H1 (cell line): ENCODE measurements around the gene PDGFRA. TPM values are rescaled to one million over a fixed set of nuclear protein-coding genes. Genes with fewer than 3 reads are reported as not detected.

ENCODE experiments used
- CTCF ChIA-PET: fragments of 300-600 bp; sonication (Branson Sonifier 250); formaldehyde crosslinking; loops from one replicate; lab custom pipeline; 2021; ENCODE audit not compliant: partially characterized antibody; lab: Charles Lee
- POLR2A ChIA-PET: fragments of 300-600 bp; sonication (Branson Sonifier 250); formaldehyde crosslinking; loops from one replicate; lab custom pipeline; 2021; ENCODE audit warnings: inconsistent platforms; ENCODE audit not compliant: partially characterized antibody; lab: Charles Lee
- DNase-seq, 2 experiments: peaks; one replicate each; pipeline versions ENCODE4 v3.0.0 to v3.0.0-alpha.2; 2010 to 2022; ENCODE audit warnings: low spot score in 2 of 2, low read depth in 1 of 2, mixed read lengths in 1 of 2
- FAIRE-seq: peaks from 2 replicates; lab custom pipeline; 2011; peaks lifted over from hg19 to GRCh38; lab: Jason Lieb, UNC
- H2AFZ ChIP-seq: 2 replicates; pipeline ENCODE4 v1.8.1; 2012; ENCODE audit warnings: low read length, inconsistent platforms
- H2AK5ac ChIP-seq: 2 replicates; pipeline ENCODE4 v1.6.1; 2013; ENCODE audit warnings: low read depth, low read length
- H2BK120ac ChIP-seq: replicated peaks from 2 replicates; pipeline ENCODE3; 2013; ENCODE audit warnings: low read depth, low read length, inconsistent platforms
- H2BK12ac ChIP-seq: 2 replicates; pipeline ENCODE4 v1.6.1; 2013; ENCODE audit warnings: low read depth, low read length
- H2BK15ac ChIP-seq: 2 replicates; pipeline ENCODE4 v1.6.1; 2013; ENCODE audit warnings: low read length
- H2BK20ac ChIP-seq: 2 replicates; pipeline ENCODE4 v1.6.1; 2013; ENCODE audit warnings: low read length
- H2BK5ac ChIP-seq: 2 replicates; pipeline ENCODE4 v1.6.1; 2013; ENCODE audit warnings: low read depth, low read length
- H3K14ac ChIP-seq: 2 replicates; pipeline ENCODE4 v1.6.1; 2013; ENCODE audit warnings: inconsistent platforms; ENCODE audit not compliant: insufficient read length
- H3K18ac ChIP-seq: 2 replicates; pipeline ENCODE4 v1.6.1; 2013; ENCODE audit warnings: low read length; ENCODE audit errors: extremely low read depth
- H3K23ac ChIP-seq: 2 replicates; pipeline ENCODE4 v1.6.1; 2013; ENCODE audit warnings: inconsistent platforms; ENCODE audit not compliant: insufficient read length
- H3K23me2 ChIP-seq: 2 replicates; pipeline ENCODE4 v1.6.1; 2013; ENCODE audit warnings: low read depth, low read length
- H3K27ac ChIP-seq: 2 replicates; pipeline ENCODE4 v1.6.1; 2011; ENCODE audit warnings: low read depth, low read length, inconsistent platforms
- H3K27me3 ChIP-seq, 4 experiments: replicated peaks in 1 of 4; 1 replicate in 1 of 4; 2 replicates in 3 of 4; pipeline versions ENCODE4 v1.6.1 to v1.8.1; 2011 to 2013; ENCODE audit warnings: low read length in 3 of 4, mild to moderate bottlenecking in 3 of 4, inconsistent platforms in 2 of 4, mixed read lengths in 2 of 4, moderate library complexity in 1 of 4; ENCODE audit not compliant: control insufficient read depth in 3 of 4, insufficient read depth in 3 of 4; ENCODE audit errors: extremely low read depth in 1 of 4
- H3K36me3 ChIP-seq, 4 experiments: 2 replicates each; pipeline versions ENCODE4 v1.6.1 to v1.8.1; 2011 to 2013; ENCODE audit warnings: mild to moderate bottlenecking in 4 of 4, low read length in 3 of 4, moderate library complexity in 2 of 4, control low read depth in 1 of 4, inconsistent platforms in 1 of 4; ENCODE audit not compliant: insufficient read depth in 4 of 4, control insufficient read depth in 2 of 4
- H3K4ac ChIP-seq: replicated peaks from 2 replicates; pipeline ENCODE3; 2013; ENCODE audit warnings: low read length, low read depth, mixed read lengths, inconsistent platforms; ENCODE audit not compliant: insufficient read length
- H3K4me1 ChIP-seq, 4 experiments: replicated peaks in 1 of 4; 1 replicate in 1 of 4; 2 replicates in 3 of 4; pipeline versions ENCODE4 v1.6.1 to v1.8.1; 2011 to 2013; ENCODE audit warnings: low read length in 3 of 4, inconsistent platforms in 2 of 4, mixed read lengths in 1 of 4; ENCODE audit not compliant: insufficient read depth in 4 of 4, control insufficient read depth in 3 of 4
- H3K4me2 ChIP-seq, 2 experiments: 2 replicates each; pipeline versions ENCODE4 v1.6.1 to v1.8.1; 2011 to 2013; ENCODE audit warnings: low read depth in 2 of 2, low read length in 2 of 2, control low read depth in 1 of 2, inconsistent platforms in 1 of 2, mild to moderate bottlenecking in 1 of 2; ENCODE audit not compliant: insufficient read depth in 1 of 2
- H3K4me3 ChIP-seq, 4 experiments: fragments of 200-600, 300-600 bp in 1 of 4; sonication (generic), shearing (Covaris generic), sonication (Bioruptor Twin) in 1 of 4; 2 replicates each; pipeline versions ENCODE4 v1.5.1 to v1.8.1; 2011 to 2016; ENCODE audit warnings: low read length in 4 of 4, low read depth in 3 of 4, control low read depth in 2 of 4, inconsistent platforms in 2 of 4, mild to moderate bottlenecking in 2 of 4, mixed read lengths in 1 of 4, moderate library complexity in 1 of 4; ENCODE audit not compliant: insufficient read depth in 2 of 4; ENCODE audit errors: extremely low read depth in 1 of 4
- H3K56ac ChIP-seq: replicated peaks from 2 replicates; pipeline ENCODE3; 2013; ENCODE audit warnings: low read depth, mild to moderate bottlenecking, mixed read lengths, low read length, inconsistent platforms; ENCODE audit not compliant: insufficient read length
- H3K79me1 ChIP-seq: 2 replicates; pipeline ENCODE4 v1.6.1; 2013; ENCODE audit warnings: low read depth, low read length, control low read depth
- H3K79me2 ChIP-seq, 2 experiments: 2 replicates each; pipeline versions ENCODE4 v1.6.1 to v1.8.1; 2012 to 2013; ENCODE audit warnings: low read length in 2 of 2, mild to moderate bottlenecking in 2 of 2, inconsistent platforms in 1 of 2; ENCODE audit not compliant: insufficient read depth in 2 of 2, control insufficient read depth in 1 of 2
- H3K9ac ChIP-seq, 4 experiments: replicated peaks in 1 of 4; 1 replicate in 1 of 4; 2 replicates in 3 of 4; pipeline versions ENCODE4 v1.6.1 to v1.8.1; 2011 to 2013; ENCODE audit warnings: low read depth in 3 of 4, low read length in 3 of 4, control low read depth in 2 of 4, mild to moderate bottlenecking in 2 of 4, moderate library complexity in 2 of 4, inconsistent platforms in 1 of 4; ENCODE audit errors: extremely low read depth in 1 of 4
- H3K9me3 ChIP-seq, 2 experiments: 2 replicates each; pipeline versions ENCODE4 v1.6.1 to v1.8.1; 2012 to 2013; ENCODE audit warnings: mild to moderate bottlenecking in 2 of 2, moderate library complexity in 2 of 2, control low read depth in 1 of 2, inconsistent platforms in 1 of 2, low read depth in 1 of 2, low read length in 1 of 2, mixed read lengths in 1 of 2; ENCODE audit not compliant: insufficient read depth in 2 of 2
- H4K20me1 ChIP-seq, 2 experiments: replicated peaks in 1 of 2; 2 replicates each; pipeline versions ENCODE3 to v1.8.1; 2011 to 2013; ENCODE audit warnings: inconsistent platforms in 2 of 2, low read length in 2 of 2, mild to moderate bottlenecking in 1 of 2; ENCODE audit not compliant: insufficient read depth in 2 of 2, control insufficient read depth in 1 of 2
- H4K5ac ChIP-seq: 2 replicates; pipeline ENCODE4 v1.6.1; 2013; ENCODE audit warnings: low read length, low read depth, mixed read lengths, inconsistent platforms; ENCODE audit not compliant: insufficient read length
- H4K8ac ChIP-seq: 2 replicates; pipeline ENCODE4 v1.8.0; 2013; ENCODE audit warnings: mild to moderate bottlenecking, moderate library complexity, low read length, inconsistent platforms; ENCODE audit not compliant: insufficient read depth; ENCODE audit errors: extremely low read depth
- H4K91ac ChIP-seq: replicated peaks from 2 replicates; pipeline ENCODE3; 2013; ENCODE audit warnings: low read length, mixed read lengths, inconsistent platforms; ENCODE audit not compliant: insufficient read length
- BCL11A ChIP-seq, 2 experiments: IDR thresholded peaks; one replicate each; pipeline ENCODE4 v1.6.1; 2011; ENCODE audit warnings: low read depth in 2 of 2, low read length in 2 of 2, mild to moderate bottlenecking in 2 of 2
- CTBP2 ChIP-seq: IDR thresholded peaks from 2 replicates; pipeline ENCODE4 v1.7.0; 2011; ENCODE audit warnings: borderline replicate concordance, mild to moderate bottlenecking, moderate library complexity, mixed read lengths, low read length; ENCODE audit not compliant: insufficient read depth, insufficient read length
- GABPA ChIP-seq: IDR thresholded peaks from 2 replicates; pipeline ENCODE4 v1.6.1; 2011; ENCODE audit warnings: mild to moderate bottlenecking, low read length, moderate library complexity, borderline replicate concordance; ENCODE audit not compliant: insufficient read depth
- WGBS, 2 experiments: shearing (Covaris generic) in 1 of 2; methylation state at CpG; one replicate each; pipeline versions ENCODE4 v1.1.6 to v1.1.7; 2013 to 2015; ENCODE audit warnings: low lambda C conversion rate in 2 of 2, mixed read lengths in 2 of 2, inconsistent platforms in 1 of 2, low coverage in 1 of 2, missing lambda C conversion rate in 1 of 2; ENCODE audit not compliant: insufficient replicate concordance in 2 of 2, insufficient coverage in 1 of 2, insufficient read length in 1 of 2; ENCODE audit errors: extremely low coverage in 1 of 2, missing lambda C conversion rate in 1 of 2; 5-methylcytosine and 5-hydroxymethylcytosine counted together
- polyA plus RNA-seq, 7 experiments: library from polyadenylated mRNA; depleted of rRNA in 3 of 7; stranded (reverse) in 5 of 7; unstranded in 2 of 7; fragments of >200 nt in 5 of 7; fragments of 200-250 nt in 2 of 7; gene quantifications; 1 replicate in 5 of 7; 2 replicates in 1 of 7; 4 replicates in 1 of 7; pipeline versions ENCODE4 v1.2.1 to v1.2.3, GENCODE V29; 2011 to 2013; ENCODE audit warnings: missing spikeins in 2 of 7, mixed read lengths in 2 of 7
- total RNA-seq: library from RNA; stranded (reverse); fragmentation: NEBNext Ultra II Directional; extraction: Animal tissue kit (Norgen Biotek cat#: 25700); gene quantifications from 2 replicates; pipeline ENCODE4 v1.2.1, GENCODE V29; 2021
- TF ChIP-seq, protein P1 (sequence below), 3 experiments: IDR thresholded peaks; 1 replicate in 2 of 3; 2 replicates in 1 of 3; pipeline versions ENCODE4 v1.5.1 to v1.6.1; 2011; ENCODE audit warnings: low read length in 3 of 3, mild to moderate bottlenecking in 3 of 3, inconsistent platforms in 2 of 3, low read depth in 1 of 3, moderate library complexity in 1 of 3; ENCODE audit not compliant: insufficient read depth in 1 of 3; ENCODE audit errors: control extremely low read depth in 1 of 3

PDGFRA gene
- total and polyA plus RNA-seq, 2 of the 8 experiments (the other 6 are each of a cell fraction or from before 2014, with no cell fraction given) = 1.4 to 3.4 TPM

DNA sequence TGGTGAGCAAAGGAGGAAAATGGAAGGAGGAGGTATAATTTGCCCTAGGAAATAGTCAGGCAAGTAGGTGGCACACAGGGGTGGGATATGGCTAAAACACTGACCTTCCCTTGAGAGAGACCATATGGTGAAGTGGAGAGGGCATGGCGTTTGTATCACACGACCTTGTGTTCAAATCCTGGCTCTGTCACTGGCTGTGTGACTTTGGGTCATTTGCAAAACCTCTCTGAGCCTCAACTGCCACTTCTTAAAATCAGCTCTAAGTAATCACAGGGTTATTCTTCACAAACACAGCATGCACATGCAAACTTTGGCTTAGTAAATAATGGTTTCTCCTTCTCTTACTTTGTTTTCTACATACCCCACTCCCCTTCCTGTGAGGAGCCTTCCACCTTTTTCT lies 8.7 kb downstream of the PDGFRA start:
- H3K9me3 ChIP-seq = peaks cover 28 to 34% of the 10 kb centered on the region in 2 experiments
- ChIA-PET POLR2A (no interaction called here), CTCF (no interaction called here)
- H3K27me3 ChIP-seq = peaks cover 0 to 12% (median 9%) of the 10 kb centered on the region in 4 experiments; a peak in 5 of 7 replicates
- H3K9ac ChIP-seq = no peak overlapping the region
- no peak overlapping the region for H4K5ac ChIP-seq
- H4K8ac ChIP-seq = no peak overlapping the region
- 87% methylated on average over 2 of the region's 2 CpGs; no CpG with 5 or more reads in 1 of the 2 experiments for WGBS, 2 experiments
- DNase-seq (no peak), FAIRE-seq (no peak)
- H2BK12ac ChIP-seq = no peak overlapping the region
- H3K4me1 ChIP-seq = peaks cover 0 to 4% (median 0%) of the 10 kb centered on the region in 4 experiments; a peak in 2 of 7 replicates
- H3K56ac ChIP-seq = no peak overlapping the region
- no peak overlapping the region for H4K91ac ChIP-seq
- no peak overlapping the region for H3K4me2 ChIP-seq
- no peak overlapping the region for H3K4ac ChIP-seq
- H2AFZ ChIP-seq = no peak overlapping the region
- no peak overlapping the region for H2BK5ac ChIP-seq
- H3K23me2 ChIP-seq = peaks cover 9% of the 10 kb centered on the region; the same call in 1 of the 2 replicates
- no peak overlapping the region for H2AK5ac ChIP-seq
- no peak overlapping the region for H2BK20ac ChIP-seq
- no peaks in the 10 kb centered on the region for H3K79me1 ChIP-seq
- no peak overlapping the region for H3K4me3 ChIP-seq
- peaks cover 0 to 2% of the 10 kb centered on the region in 2 experiments for H4K20me1 ChIP-seq
- no peak overlapping the region for H3K27ac ChIP-seq
- TF ChIP-seq CTBP2 (no peak), BCL11A (IDR thresholded peaks at IDR 0.05; ENCODE audit: low read depth in 2 of 2, low read length in 2 of 2) (no peak), GABPA (no peak)
- TF ChIP-seq, protein P1, sequence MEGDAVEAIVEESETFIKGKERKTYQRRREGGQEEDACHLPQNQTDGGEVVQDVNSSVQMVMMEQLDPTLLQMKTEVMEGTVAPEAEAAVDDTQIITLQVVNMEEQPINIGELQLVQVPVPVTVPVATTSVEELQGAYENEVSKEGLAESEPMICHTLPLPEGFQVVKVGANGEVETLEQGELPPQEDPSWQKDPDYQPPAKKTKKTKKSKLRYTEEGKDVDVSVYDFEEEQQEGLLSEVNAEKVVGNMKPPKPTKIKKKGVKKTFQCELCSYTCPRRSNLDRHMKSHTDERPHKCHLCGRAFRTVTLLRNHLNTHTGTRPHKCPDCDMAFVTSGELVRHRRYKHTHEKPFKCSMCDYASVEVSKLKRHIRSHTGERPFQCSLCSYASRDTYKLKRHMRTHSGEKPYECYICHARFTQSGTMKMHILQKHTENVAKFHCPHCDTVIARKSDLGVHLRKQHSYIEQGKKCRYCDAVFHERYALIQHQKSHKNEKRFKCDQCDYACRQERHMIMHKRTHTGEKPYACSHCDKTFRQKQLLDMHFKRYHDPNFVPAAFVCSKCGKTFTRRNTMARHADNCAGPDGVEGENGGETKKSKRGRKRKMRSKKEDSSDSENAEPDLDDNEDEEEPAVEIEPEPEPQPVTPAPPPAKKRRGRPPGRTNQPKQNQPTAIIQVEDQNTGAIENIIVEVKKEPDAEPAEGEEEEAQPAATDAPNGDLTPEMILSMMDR (IDR thresholded peaks at IDR 0.05; ENCODE audit: control extremely low read depth in 1 of 3, insufficient read depth in 1 of 3, low read depth in 1 of 3, low read length in 3 of 3) = no peak
- no peak overlapping the region for H2BK15ac ChIP-seq
- no peak overlapping the region for H3K18ac ChIP-seq
- H3K23ac ChIP-seq = no peak overlapping the region
- H3K36me3 ChIP-seq = no peaks in the 10 kb centered on the region
- no peaks in the 10 kb centered on the region for H3K79me2 ChIP-seq
- H3K14ac ChIP-seq = no peak overlapping the region
- H2BK120ac ChIP-seq = no peak overlapping the region
